Stimulated activated CD4-positive, alpha-beta T cell treated with anti-CD3 and anti-CD28 coated beads, Interleukin-1b, Interleukin-23, amount 100 ng/mL, for 4 hours (primary cell): ENCODE results near the gene HTRA1.
A peak's percentile ranks its signal among the peaks of the same experiment; 100 is the strongest.

Experiments
- DNase-seq, 2 donors: peaks; one replicate each; pipeline ENCODE4 v3.0.0-alpha.2; 2020; ENCODE audit warnings: low read depth in 2 of 2

HTRA1 gene

GRCh38 chr10:122515588-122516231 is 54.4 kb downstream of the HTRA1 start:
- peak; percentile 9 to 36 for DNase-seq

- no peak for DNase-seq
Measured at GRCh38 chr10:122516734-122517133, 55.4 kb downstream of the HTRA1 start.

- no peak for DNase-seq
Measured at GRCh38 chr10:122519144-122519543, 57.8 kb downstream of the HTRA1 start.

- no peak for DNase-seq
Measured at GRCh38 chr10:122519873-122520272, 58.5 kb downstream of the HTRA1 start.

GRCh38 chr10:122521011-122521410 is 59.7 kb downstream of the HTRA1 start:
- no peak for DNase-seq

GRCh38 chr10:122524811-122525210 is 63.5 kb downstream of the HTRA1 start:
- no peak for DNase-seq

GRCh38 chr10:122525788-122526187 is 64.4 kb downstream of the HTRA1 start:
- no peak for DNase-seq

- DNase-seq, result no peak
Measured at GRCh38 chr10:122526892-122527291, 65.5 kb downstream of the HTRA1 start.

- no peak for DNase-seq
Measured at GRCh38 chr10:122530177-122530576, 68.8 kb downstream of the HTRA1 start.

- no peak for DNase-seq
Measured at GRCh38 chr10:122531261-122531660, 69.9 kb downstream of the HTRA1 start.

- no peak for DNase-seq
Measured at GRCh38 chr10:122531939-122532338, 70.6 kb downstream of the HTRA1 start.

GRCh38 chr10:122532601-122533296 is 71.4 kb downstream of the HTRA1 start:
- no peak for DNase-seq

GRCh38 chr10:122537545-122537944 is 76.2 kb downstream of the HTRA1 start:
- no peak for DNase-seq

GRCh38 chr10:122541541-122542002 is 80.2 kb downstream of the HTRA1 start:
- DNase-seq, result no peak

GRCh38 chr10:122543676-122544445 is 82.5 kb downstream of the HTRA1 start:
- no peak for DNase-seq

GRCh38 chr10:122544493-122544892 is 83.1 kb downstream of the HTRA1 start:
- DNase-seq, result no peak

- DNase-seq, result no peak
Measured at GRCh38 chr10:122546242-122546641, 84.9 kb downstream of the HTRA1 start.

GRCh38 chr10:122548407-122549085 is 87.2 kb downstream of the HTRA1 start:
- DNase-seq, result no peak

GRCh38 chr10:122549636-122550035 is 88.3 kb downstream of the HTRA1 start:
- DNase-seq, result no peak

- DNase-seq, result no peak
Measured at GRCh38 chr10:122550427-122550826, 89.1 kb downstream of the HTRA1 start.

GRCh38 chr10:122550983-122551382 is 89.6 kb downstream of the HTRA1 start:
- no peak for DNase-seq

- DNase-seq, result peak; percentile 5 to 15
Measured at GRCh38 chr10:122551450-122551849, 90.1 kb downstream of the HTRA1 start.
